Stimulated activated CD8-positive, alpha-beta memory T cell treated with anti-CD3 and anti-CD28 coated beads, Interleukin-2, amount 100 ng/mL, for 48 hours (primary cell): ENCODE measurements around the gene CRACR2A.

ENCODE experiments used
- DNase-seq, 2 donors: peaks; one replicate each; pipeline ENCODE4 v3.0.0-alpha.2; 2020; ENCODE audit warnings: low read depth in 2 of 2

Gene CRACR2A

GRCh38 chr12:3684449-3685051 is 68.4 kb downstream of the CRACR2A start:
- no peak for DNase-seq

- no peak for DNase-seq
Observed at GRCh38 chr12:3683670-3684069, 69.2 kb downstream of the CRACR2A start.

- no peak for DNase-seq
Observed at GRCh38 chr12:3681595-3682061, 71.3 kb downstream of the CRACR2A start.

- no peak for DNase-seq
Observed at GRCh38 chr12:3680919-3681594, 71.9 kb downstream of the CRACR2A start.

GRCh38 chr12:3679831-3680230 is 73.1 kb downstream of the CRACR2A start:
- no peak for DNase-seq

- DNase-seq: no peak
Observed at GRCh38 chr12:3677609-3678008, 75.3 kb downstream of the CRACR2A start.

- DNase-seq: no peak
Observed at GRCh38 chr12:3673981-3674708, 78.8 kb downstream of the CRACR2A start.

- no peak for DNase-seq
Observed at GRCh38 chr12:3672113-3672509, 80.8 kb downstream of the CRACR2A start.

GRCh38 chr12:3671330-3672112 is 81.4 kb downstream of the CRACR2A start:
- no peak for DNase-seq

GRCh38 chr12:3670083-3670620 is 82.8 kb downstream of the CRACR2A start:
- no peak for DNase-seq

- DNase-seq: no peak
Observed at GRCh38 chr12:3669594-3669993, 83.3 kb downstream of the CRACR2A start.

GRCh38 chr12:3668479-3669165 is 84.3 kb downstream of the CRACR2A start:
- DNase-seq: no peak

- DNase-seq: no peak
Observed at GRCh38 chr12:3667485-3667884, 85.4 kb downstream of the CRACR2A start.

- DNase-seq: no peak
Observed at GRCh38 chr12:3666441-3666840, 86.5 kb downstream of the CRACR2A start.

- DNase-seq: no peak
Observed at GRCh38 chr12:3662521-3662921, 90.4 kb downstream of the CRACR2A start.

GRCh38 chr12:3661028-3661427 is 91.9 kb downstream of the CRACR2A start:
- no peak for DNase-seq

- peak in 1 of 2 donors; percentile 8 for DNase-seq
Observed at GRCh38 chr12:3658327-3659163, 94.4 kb downstream of the CRACR2A start.

GRCh38 chr12:3656946-3657622 is 95.8 kb downstream of the CRACR2A start:
- DNase-seq: no peak

- no peak for DNase-seq
Observed at GRCh38 chr12:3655328-3655900, 97.5 kb downstream of the CRACR2A start.
